WTC11 (cell line): ENCODE results near the gene PGP.

Source experiments
- ATF2 ChIP-seq: sonication (generic); formaldehyde crosslinking; IDR thresholded peaks from 2 replicates; pipeline ENCODE4 v1.8.1; 2022; ENCODE audit warnings: low read depth, missing genetic modification reagents, borderline replicate concordance
- CTCF ChIP-seq: fragments of 200-600 bp; IDR thresholded peaks from 2 replicates; pipeline ENCODE4 v1.8.0; 2022; ENCODE audit warnings: antibody characterized with exemption
- ETV6 ChIP-seq: sonication (generic); formaldehyde crosslinking; IDR thresholded peaks from 2 replicates; pipeline ENCODE4 v1.8.1; 2022; ENCODE audit warnings: mild to moderate bottlenecking, missing genetic modification reagents
- IRF1 ChIP-seq: sonication (generic); formaldehyde crosslinking; IDR thresholded peaks from 2 replicates; pipeline ENCODE4 v1.8.0; 2023; ENCODE audit warnings: missing genetic modification reagents
- JAZF1 ChIP-seq: fragments of 250-450 bp; sonication (Bioruptor Pico); IDR thresholded peaks from 2 replicates; pipeline ENCODE4 v1.9.0; 2021; ENCODE audit warnings: moderate library complexity, mild to moderate bottlenecking, inconsistent platforms
- MLX ChIP-seq: sonication (generic); formaldehyde crosslinking; IDR thresholded peaks from 2 replicates; pipeline ENCODE4 v1.8.1; 2023; ENCODE audit warnings: mild to moderate bottlenecking, missing genetic modification reagents, moderate library complexity
- SMAD3 ChIP-seq: sonication (generic); formaldehyde crosslinking; IDR thresholded peaks from 2 replicates; pipeline ENCODE4 v1.8.0; 2022; ENCODE audit warnings: missing genetic modification reagents, mild to moderate bottlenecking, borderline replicate concordance
- SP1 ChIP-seq: sonication (generic); formaldehyde crosslinking; conservative IDR thresholded peaks from 2 replicates; pipeline ENCODE4 v1.8.1; 2022; ENCODE audit warnings: missing genetic modification reagents
- TP53 ChIP-seq: sonication (generic); formaldehyde crosslinking; IDR thresholded peaks from 2 replicates; pipeline ENCODE4 v1.8.1; 2023; ENCODE audit warnings: mild to moderate bottlenecking, missing genetic modification reagents
- ZMAT4 ChIP-seq: fragments of 250-450 bp; sonication (Bioruptor Pico); IDR thresholded peaks from 2 replicates; pipeline ENCODE4 v1.9.0; 2021; ENCODE audit warnings: mild to moderate bottlenecking
- ZNF232 ChIP-seq: sonication (generic); formaldehyde crosslinking; IDR thresholded peaks from 2 replicates; pipeline ENCODE4 v1.8.0; 2022; ENCODE audit warnings: mild to moderate bottlenecking, missing genetic modification reagents
- ZNF423 ChIP-seq: fragments of 250-450 bp; sonication (Bioruptor Pico); IDR thresholded peaks from 2 replicates; pipeline ENCODE4 v2.1.2; 2022; ENCODE audit warnings: mild to moderate bottlenecking, moderate library complexity

GRCh38 chr16:2204416-2205103 lies 10.1 kb downstream of the PGP start:
- no peak for TF ChIP-seq ZMAT4 (CRISPR knock-in tag)
- TF ChIP-seq SMAD3 (CRISPR knock-in tag) = no peak
- TF ChIP-seq CTCF = no peak
- no peak for TF ChIP-seq JAZF1
- no peak for TF ChIP-seq ATF2 (CRISPR knock-in tag)
- TF ChIP-seq TP53 (CRISPR knock-in tag) = 0 out of 2 replicates have a peak, but pooled peaks have one; percentile 14
- TF ChIP-seq SP1 (CRISPR knock-in tag) = no peak
- no peak for TF ChIP-seq ETV6 (CRISPR knock-in tag)
- no peak for TF ChIP-seq ZNF232 (CRISPR knock-in tag)
- no peak for TF ChIP-seq MLX (CRISPR knock-in tag)
- no peak for TF ChIP-seq ZNF423 (CRISPR knock-in tag)
- TF ChIP-seq IRF1 (CRISPR knock-in tag) = no peak
